GM19099 (cell line): ENCODE data around the gene PIK3R3.

ENCODE experiments used
- POLR2A ChIP-seq: IDR thresholded peaks from 3 replicates; pipeline ENCODE4 v1.6.1; 2011; ENCODE audit warnings: low read depth; ENCODE audit not compliant: insufficient read length; ENCODE audit errors: extremely low read depth

Gene PIK3R3

GRCh38 chr1:46131712-46132528 is 509 bp downstream of the PIK3R3 start:
- no peak for TF ChIP-seq POLR2A

GRCh38 chr1:46131093-46131492 is 1.3 kb downstream of the PIK3R3 start:
- no peak for TF ChIP-seq POLR2A

GRCh38 chr1:46130606-46131005 is 1.8 kb downstream of the PIK3R3 start:
- no peak for TF ChIP-seq POLR2A

- TF ChIP-seq POLR2A: no peak
These were observed 2.3 kb downstream of the PIK3R3 start for GRCh38 chr1:46130121-46130520.

GRCh38 chr1:46128344-46128743 is 4.1 kb downstream of the PIK3R3 start:
- TF ChIP-seq POLR2A: no peak

- TF ChIP-seq POLR2A: no peak
These were observed 13.6 kb downstream of the PIK3R3 start for GRCh38 chr1:46118856-46119255.

- no peak for TF ChIP-seq POLR2A
These were observed 14.5 kb downstream of the PIK3R3 start for GRCh38 chr1:46117810-46118494.

- no peak for TF ChIP-seq POLR2A
These were observed 17.4 kb downstream of the PIK3R3 start for GRCh38 chr1:46114925-46115603.

GRCh38 chr1:46113948-46114347 is 18.5 kb downstream of the PIK3R3 start:
- no peak for TF ChIP-seq POLR2A

- no peak for TF ChIP-seq POLR2A
These were observed 20.3 kb downstream of the PIK3R3 start for GRCh38 chr1:46112108-46112507.

- no peak for TF ChIP-seq POLR2A
These were observed 21.9 kb downstream of the PIK3R3 start for GRCh38 chr1:46110521-46110920.

- TF ChIP-seq POLR2A: no peak
These were observed 29.5 kb downstream of the PIK3R3 start for GRCh38 chr1:46102769-46103476.

- TF ChIP-seq POLR2A: no peak
These were observed 33.2 kb downstream of the PIK3R3 start for GRCh38 chr1:46099215-46099614.

GRCh38 chr1:46098027-46098712 is 34.3 kb downstream of the PIK3R3 start:
- no peak for TF ChIP-seq POLR2A

GRCh38 chr1:46097149-46097472 is 35.3 kb downstream of the PIK3R3 start:
- no peak for TF ChIP-seq POLR2A
